CD14-positive monocyte (primary cell): Measurements from ENCODE around the gene MLXIP. TPM values are rescaled to one million over a fixed set of nuclear protein-coding genes. Genes with fewer than 3 reads are reported as not detected.
A peak's percentile ranks its signal among the peaks of the same experiment; 100 is the strongest.

Source experiments
- DNase-seq, 3 donors: peaks; one replicate each; pipeline ENCODE4 v3.0.0-alpha.2; 2011 to 2022
- H2AFZ ChIP-seq: 2 replicates; pipeline ENCODE4 v1.6.0; 2012; ENCODE audit warnings: mild to moderate bottlenecking, low read depth, low read length, inconsistent platforms; ENCODE audit not compliant: insufficient read depth, poor library complexity, severe bottlenecking
- H3K27ac ChIP-seq, 2 donors: 1 replicate in 1 of 2; 2 replicates in 1 of 2; pipeline ENCODE4 v1.5.1; 2012 to 2013; ENCODE audit warnings: low read length in 2 of 2, control low read depth in 1 of 2, inconsistent platforms in 1 of 2, low read depth in 1 of 2, mild to moderate bottlenecking in 1 of 2
- H3K27me3 ChIP-seq, 2 donors: one replicate each; pipeline versions ENCODE4 v1.6.0 to v1.6.1; 2011 to 2013; ENCODE audit warnings: low read length in 2 of 2; ENCODE audit not compliant: control insufficient read depth in 2 of 2, insufficient read depth in 2 of 2
- H3K36me3 ChIP-seq, 2 donors: replicated peaks in 1 of 2; 1 replicate in 1 of 2; 2 replicates in 1 of 2; pipeline versions ENCODE4 v1.5.1 to v1.6.1; 2012 to 2013; ENCODE audit warnings: low read length in 2 of 2, control low read depth in 1 of 2, inconsistent platforms in 1 of 2, mild to moderate bottlenecking in 1 of 2; ENCODE audit not compliant: insufficient read depth in 2 of 2, control insufficient read depth in 1 of 2
- H3K4me1 ChIP-seq, 2 donors: 1 replicate in 1 of 2; 2 replicates in 1 of 2; pipeline versions ENCODE4 v1.5.1 to v1.6.1; 2012 to 2013; ENCODE audit warnings: low read length in 2 of 2, control low read depth in 1 of 2, inconsistent platforms in 1 of 2, mild to moderate bottlenecking in 1 of 2, moderate library complexity in 1 of 2; ENCODE audit not compliant: insufficient read depth in 2 of 2, control insufficient read depth in 1 of 2
- H3K4me2 ChIP-seq: replicated peaks from 2 replicates; pipeline ENCODE3; 2012; ENCODE audit warnings: low read length, moderate library complexity, mild to moderate bottlenecking; ENCODE audit not compliant: poor library complexity, severe bottlenecking; ENCODE audit errors: extremely low read depth
- H3K4me3 ChIP-seq, 3 experiments: fragments of 200-600 bp in 1 of 3; sonication (generic) in 1 of 3; replicated peaks in 1 of 3; 1 replicate in 2 of 3; 2 replicates in 1 of 3; pipeline ENCODE4 v1.5.1; 2011 to 2013; ENCODE audit warnings: low read length in 3 of 3, mild to moderate bottlenecking in 3 of 3, control low read depth in 2 of 3, low read depth in 2 of 3, inconsistent platforms in 1 of 3, moderate library complexity in 1 of 3
- H3K79me2 ChIP-seq: 2 replicates; pipeline ENCODE4 v1.6.0; 2012; ENCODE audit warnings: mild to moderate bottlenecking, control low read depth, inconsistent platforms, low read length, moderate library complexity; ENCODE audit not compliant: insufficient read depth
- H3K9ac ChIP-seq: 2 replicates; pipeline ENCODE4 v1.6.0; 2017; ENCODE audit warnings: low read length, mild to moderate bottlenecking; ENCODE audit not compliant: insufficient read depth, poor library complexity, severe bottlenecking
- H3K9me3 ChIP-seq, 2 donors: replicated peaks in 1 of 2; 1 replicate in 1 of 2; 2 replicates in 1 of 2; pipeline versions ENCODE4 v1.5.1 to v1.6.1; 2012 to 2013; ENCODE audit warnings: low read length in 2 of 2, control low read depth in 1 of 2; ENCODE audit not compliant: control insufficient read depth in 1 of 2, insufficient read depth in 1 of 2
- H4K20me1 ChIP-seq: 2 replicates; pipeline ENCODE4 v1.6.0; 2012; ENCODE audit warnings: mild to moderate bottlenecking, low read length, control low read depth, moderate library complexity; ENCODE audit not compliant: insufficient read depth
- H3K27ac Mint-ChIP-seq, 7 donors: one replicate each; pipeline ENCODE4 v1.8.0; 2020; ENCODE audit warnings: mild to moderate bottlenecking in 7 of 7, mixed read lengths in 7 of 7, moderate library complexity in 6 of 7, inconsistent platforms in 2 of 7
- H3K27me3 Mint-ChIP-seq, 3 donors: one replicate each; pipeline ENCODE4 v1.8.0; 2021 to 2022; ENCODE audit warnings: low read depth in 3 of 3, mild to moderate bottlenecking in 3 of 3, mixed read lengths in 3 of 3, moderate library complexity in 3 of 3, inconsistent platforms in 1 of 3
- H3K36me3 Mint-ChIP-seq, 2 donors: one replicate each; pipeline ENCODE4 v1.8.0; 2020; ENCODE audit warnings: mixed read lengths in 2 of 2, inconsistent platforms in 1 of 2, mild to moderate bottlenecking in 1 of 2
- H3K4me1 Mint-ChIP-seq: one replicate; pipeline ENCODE4 v1.8.0; 2020; ENCODE audit warnings: mild to moderate bottlenecking, mixed read lengths
- H3K4me3 Mint-ChIP-seq, 2 donors: one replicate each; pipeline ENCODE4 v1.8.0; 2020; ENCODE audit warnings: mild to moderate bottlenecking in 2 of 2, mixed read lengths in 2 of 2, moderate library complexity in 1 of 2
- H3K9me3 Mint-ChIP-seq, 7 donors: one replicate each; pipeline ENCODE4 v1.8.0; 2020 to 2022; ENCODE audit warnings: mixed read lengths in 7 of 7, mild to moderate bottlenecking in 6 of 7, moderate library complexity in 6 of 7, inconsistent platforms in 2 of 7
- WGBS: methylation state at CpG from one replicate; pipeline ENCODE4 v1.1.5; 2013; ENCODE audit warnings: missing lambda C conversion rate; ENCODE audit not compliant: insufficient coverage; 5-methylcytosine and 5-hydroxymethylcytosine counted together
- intact Hi-C, 2 donors: fragments of 100-400 bp; cut with micrococcal nuclease; formaldehyde crosslinking; loops; one replicate each; pipeline versions ENCODE4 v1.15.0 to v1.15.1; 2023
- polyA plus RNA-seq, 3 donors: library from polyadenylated mRNA; depleted of rRNA in 1 of 3; unstranded in 2 of 3; stranded (reverse) in 1 of 3; fragments of 300-500 nt in 2 of 3; fragments of >200 nt in 1 of 3; fragmentation: Illumina TruSeq in 2 of 3; gene quantifications; 1 replicate in 2 of 3; 2 replicates in 1 of 3; pipeline ENCODE4 v1.2.3, GENCODE V29; 2012 to 2021
- TF ChIP-seq, protein P1 (sequence below): fragments of 200-600 bp; IDR thresholded peaks from one replicate; pipeline ENCODE4 v1.8.0; 2022; ENCODE audit warnings: antibody characterized with exemption, mild to moderate bottlenecking

Gene MLXIP
- polyA plus RNA-seq, 3 donors = 4.5 to 44.8 (median 4.6) TPM

DNA sequence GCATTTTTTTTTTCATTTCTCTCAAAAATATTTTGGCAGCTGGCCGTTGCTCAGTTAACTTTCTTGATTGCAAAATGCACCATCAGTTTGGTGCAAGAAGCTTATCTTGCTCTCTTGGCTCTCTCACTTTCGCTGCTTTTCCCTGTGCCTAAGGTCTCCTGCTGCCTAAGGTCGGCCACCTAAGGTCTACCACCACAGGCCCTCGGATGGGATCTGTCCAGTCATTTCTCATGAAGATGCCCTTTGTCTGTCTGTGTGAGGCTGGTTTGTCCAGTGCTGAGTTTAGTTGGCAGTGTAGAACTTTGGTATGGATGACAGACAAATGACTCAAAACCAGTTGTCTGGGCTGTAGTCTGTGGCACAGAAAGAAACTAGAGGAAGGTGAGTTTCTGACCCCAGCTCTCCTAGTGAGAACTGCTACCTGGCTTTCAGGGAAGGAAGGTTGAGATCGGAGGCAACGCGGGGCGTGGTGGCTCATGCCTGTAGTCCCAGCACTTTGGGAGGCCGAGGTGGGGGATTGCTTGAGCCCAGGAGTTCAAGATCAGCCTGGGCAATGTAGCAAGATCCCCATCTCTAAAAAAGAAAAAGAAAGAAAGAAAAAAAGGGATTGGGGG, 2.6 kb downstream of the MLXIP start:
- Mint-ChIP-seq H3K4me3 (peak overlapping the region; percentile 97 to 98), H3K27ac (peak overlapping the region; percentile 91 to 98 (median 96)), H3K27me3 (peaks cover 0 to 1% (median 0%) of the 10 kb centered on the region in 3 donors), H3K36me3 (peaks cover 25 to 27% of the 10 kb centered on the region in 2 donors), H3K4me1 (peaks cover 74% of the 10 kb centered on the region), H3K9me3 (peaks cover 0 to 2% (median 0%) of the 10 kb centered on the region in 7 donors)
- peaks cover 80% of the 10 kb centered on the region for H3K79me2 ChIP-seq
- H3K9ac ChIP-seq = peak overlapping the region; percentile 72
- no peak overlapping the region for H2AFZ ChIP-seq
- peak overlapping the region; percentile 73 to 93 for H3K27ac ChIP-seq
- H3K4me3 ChIP-seq = peak overlapping the region; percentile 67 to 98 (median 86)
- H3K9me3 ChIP-seq = no peaks in the 10 kb centered on the region
- TF ChIP-seq, protein P1, sequence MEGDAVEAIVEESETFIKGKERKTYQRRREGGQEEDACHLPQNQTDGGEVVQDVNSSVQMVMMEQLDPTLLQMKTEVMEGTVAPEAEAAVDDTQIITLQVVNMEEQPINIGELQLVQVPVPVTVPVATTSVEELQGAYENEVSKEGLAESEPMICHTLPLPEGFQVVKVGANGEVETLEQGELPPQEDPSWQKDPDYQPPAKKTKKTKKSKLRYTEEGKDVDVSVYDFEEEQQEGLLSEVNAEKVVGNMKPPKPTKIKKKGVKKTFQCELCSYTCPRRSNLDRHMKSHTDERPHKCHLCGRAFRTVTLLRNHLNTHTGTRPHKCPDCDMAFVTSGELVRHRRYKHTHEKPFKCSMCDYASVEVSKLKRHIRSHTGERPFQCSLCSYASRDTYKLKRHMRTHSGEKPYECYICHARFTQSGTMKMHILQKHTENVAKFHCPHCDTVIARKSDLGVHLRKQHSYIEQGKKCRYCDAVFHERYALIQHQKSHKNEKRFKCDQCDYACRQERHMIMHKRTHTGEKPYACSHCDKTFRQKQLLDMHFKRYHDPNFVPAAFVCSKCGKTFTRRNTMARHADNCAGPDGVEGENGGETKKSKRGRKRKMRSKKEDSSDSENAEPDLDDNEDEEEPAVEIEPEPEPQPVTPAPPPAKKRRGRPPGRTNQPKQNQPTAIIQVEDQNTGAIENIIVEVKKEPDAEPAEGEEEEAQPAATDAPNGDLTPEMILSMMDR = no peak
- intact Hi-C loops = loop anchor here in 1 of 2 donors (10.0 kb wide), 1 partner anchor 286 kb away; the partner anchor contains the start of gene RHOF
- peak in 2 of 3 donors; percentile 31 to 39 for DNase-seq
- no peaks in the 10 kb centered on the region for H3K27me3 ChIP-seq
- peaks cover 72% of the 10 kb centered on the region for H4K20me1 ChIP-seq
- peaks cover 12 to 29% of the 10 kb centered on the region in 2 donors for H3K36me3 ChIP-seq
- H3K4me2 ChIP-seq = peak overlapping the region; percentile 100
- peaks cover 63 to 74% of the 10 kb centered on the region in 2 donors for H3K4me1 ChIP-seq
- WGBS = 28% methylated on average over 9 of the region's 9 CpGs

DNA sequence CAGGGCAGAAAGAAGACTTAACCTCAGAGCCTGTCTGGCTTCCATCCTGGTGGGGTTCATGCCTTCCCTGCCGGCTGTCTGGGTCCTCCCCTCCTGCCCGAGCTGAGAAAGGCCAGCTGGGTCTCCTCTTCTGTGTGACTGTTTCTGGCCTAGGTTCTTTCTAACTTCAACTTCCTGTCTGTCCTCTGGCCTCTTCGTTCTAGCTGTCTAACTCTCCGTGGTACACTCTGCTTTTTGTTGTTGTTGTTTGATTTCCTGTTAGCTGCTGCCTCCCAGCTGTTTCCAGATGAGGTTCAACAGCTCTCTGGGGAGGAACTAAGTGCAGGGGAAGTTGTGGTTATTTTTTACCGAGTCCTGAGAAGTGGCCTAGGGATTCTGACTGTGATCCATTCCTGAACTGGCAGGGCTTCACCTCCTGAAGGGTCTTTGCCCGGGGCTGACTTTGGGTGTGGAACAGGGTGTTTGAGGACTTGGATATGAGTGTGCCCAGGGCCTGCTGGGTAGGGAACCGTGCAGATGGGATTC, 3.2 kb downstream of the MLXIP start:
- intact Hi-C loops = loop anchor here in 1 of 2 donors (10.0 kb wide), 1 partner anchor 287 kb away; the partner anchor contains the start of gene RHOF
- no peaks in the 10 kb centered on the region for H3K27me3 ChIP-seq
- peak overlapping the region; percentile 73 to 93 for H3K27ac ChIP-seq
- H3K4me2 ChIP-seq = peak overlapping the region; percentile 100
- Mint-ChIP-seq H3K4me3 (peak overlapping the region; percentile 97 to 98), H3K27me3 (peaks cover 0 to 1% (median under 1%) of the 10 kb centered on the region in 3 donors), H3K9me3 (peaks cover 0 to 2% (median 0%) of the 10 kb centered on the region in 7 donors), H3K36me3 (peaks cover 29 to 33% of the 10 kb centered on the region in 2 donors), H3K27ac (peak overlapping the region; percentile 91 to 98 (median 96)), H3K4me1 (peaks cover 72% of the 10 kb centered on the region)
- no peaks in the 10 kb centered on the region for H3K9me3 ChIP-seq
- H3K4me1 ChIP-seq = peaks cover 60 to 68% of the 10 kb centered on the region in 2 donors
- 0% methylated on average over 4 of the region's 7 CpGs for WGBS
- H3K9ac ChIP-seq = peak overlapping the region; percentile 72
- H4K20me1 ChIP-seq = peaks cover 78% of the 10 kb centered on the region
- TF ChIP-seq, protein P1 = no peak
- H3K36me3 ChIP-seq = peaks cover 18 to 35% of the 10 kb centered on the region in 2 donors
- peak overlapping the region; percentile 67 to 98 (median 86) for H3K4me3 ChIP-seq
- H2AFZ ChIP-seq = no peak overlapping the region
- peak; percentile 61 to 83 (median 75) for DNase-seq
- H3K79me2 ChIP-seq = peaks cover 85% of the 10 kb centered on the region
